Measurements from ENCODE around the gene MPEG1. TPM values are rescaled to one million over a fixed set of nuclear protein-coding genes. Genes with fewer than 3 reads are reported as not detected.

MPEG1 gene
- total RNA-seq, 1 experiment from 2014 or later = not detected

DNA sequence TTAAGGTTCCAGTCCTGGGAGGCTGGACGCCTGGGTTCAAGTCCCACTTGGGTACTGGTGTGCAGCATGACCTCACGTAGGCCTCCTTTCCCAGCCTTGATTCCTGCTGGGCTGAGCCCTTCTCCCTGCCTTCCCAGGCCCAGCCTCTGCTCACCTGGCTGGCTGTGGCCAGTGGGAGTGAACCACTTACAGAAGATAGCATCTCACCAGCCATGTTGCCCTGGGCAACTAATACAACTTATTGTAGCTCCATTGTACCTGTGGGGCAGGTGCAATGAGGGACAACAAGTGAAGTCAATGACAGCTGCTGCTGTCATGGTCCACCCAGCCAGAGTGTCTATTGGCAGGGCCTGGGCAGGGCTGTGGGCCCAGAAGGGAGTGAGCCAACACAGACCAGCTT, 48.4 kb upstream of the MPEG1 start:
- Histone ChIP-seq H3K27ac (ENCODE audit: low read length) (no peak overlapping the region), H3K4me1 (ENCODE audit: insufficient read depth, low read length) (no peaks in the 10 kb centered on the region), H4K20me1 (ENCODE audit: low read length) (no peaks in the 10 kb centered on the region), H3K9ac (ENCODE audit: low read length) (no peak overlapping the region), H3K9me2 (replicated peaks; ENCODE audit: low read length) (no peaks in the 10 kb centered on the region), H2AFZ (ENCODE audit: low read length) (no peak overlapping the region), H3K4me3 (ENCODE audit: low read length) (no peak overlapping the region), H3K79me2 (ENCODE audit: low read length) (no peaks in the 10 kb centered on the region), H3K4me2 (ENCODE audit: low read length) (no peak overlapping the region), H3K36me3 (ENCODE audit: low read depth, low read length) (no peaks in the 10 kb centered on the region), H3F3A (ENCODE audit: low read length, unreplicated experiment) (no peaks in the 10 kb centered on the region), H3K9me3 (ENCODE audit: low read length) (no peaks in the 10 kb centered on the region), H3K27me3 (ENCODE audit: low read length) (0 out of 2 replicates have a peak, but pooled peaks cover 4% of the 10 kb centered on the region)
- POLR2A ChIA-PET (ENCODE audit: unreplicated experiment) = interaction anchor here (0.6 kb wide), 1 partner anchor 12 kb away, joined by 3 read pairs; no protein-coding TSS in a partner anchor
- ATAC-seq (no peak), DNase-seq (no peak)
- TF ChIP-seq, protein P1, sequence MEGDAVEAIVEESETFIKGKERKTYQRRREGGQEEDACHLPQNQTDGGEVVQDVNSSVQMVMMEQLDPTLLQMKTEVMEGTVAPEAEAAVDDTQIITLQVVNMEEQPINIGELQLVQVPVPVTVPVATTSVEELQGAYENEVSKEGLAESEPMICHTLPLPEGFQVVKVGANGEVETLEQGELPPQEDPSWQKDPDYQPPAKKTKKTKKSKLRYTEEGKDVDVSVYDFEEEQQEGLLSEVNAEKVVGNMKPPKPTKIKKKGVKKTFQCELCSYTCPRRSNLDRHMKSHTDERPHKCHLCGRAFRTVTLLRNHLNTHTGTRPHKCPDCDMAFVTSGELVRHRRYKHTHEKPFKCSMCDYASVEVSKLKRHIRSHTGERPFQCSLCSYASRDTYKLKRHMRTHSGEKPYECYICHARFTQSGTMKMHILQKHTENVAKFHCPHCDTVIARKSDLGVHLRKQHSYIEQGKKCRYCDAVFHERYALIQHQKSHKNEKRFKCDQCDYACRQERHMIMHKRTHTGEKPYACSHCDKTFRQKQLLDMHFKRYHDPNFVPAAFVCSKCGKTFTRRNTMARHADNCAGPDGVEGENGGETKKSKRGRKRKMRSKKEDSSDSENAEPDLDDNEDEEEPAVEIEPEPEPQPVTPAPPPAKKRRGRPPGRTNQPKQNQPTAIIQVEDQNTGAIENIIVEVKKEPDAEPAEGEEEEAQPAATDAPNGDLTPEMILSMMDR (conservative IDR thresholded peaks at IDR 0.05; ENCODE audit: low read depth, low read length) = no peak
- no peak for TF ChIP-seq EZH2phosphoT487 (IDR thresholded peaks at IDR 0.05; ENCODE audit: borderline replicate concordance, low read length)
- TF ChIP-seq EZH2 (IDR thresholded peaks at IDR 0.05; ENCODE audit: low read length, unreplicated experiment) = no peak
- CTCF ChIA-PET = no interaction called here
- BruUV-seq (replicated peaks) = no TSS peak
- intact Hi-C loops (cut with micrococcal nuclease) = no loop called here

DNA sequence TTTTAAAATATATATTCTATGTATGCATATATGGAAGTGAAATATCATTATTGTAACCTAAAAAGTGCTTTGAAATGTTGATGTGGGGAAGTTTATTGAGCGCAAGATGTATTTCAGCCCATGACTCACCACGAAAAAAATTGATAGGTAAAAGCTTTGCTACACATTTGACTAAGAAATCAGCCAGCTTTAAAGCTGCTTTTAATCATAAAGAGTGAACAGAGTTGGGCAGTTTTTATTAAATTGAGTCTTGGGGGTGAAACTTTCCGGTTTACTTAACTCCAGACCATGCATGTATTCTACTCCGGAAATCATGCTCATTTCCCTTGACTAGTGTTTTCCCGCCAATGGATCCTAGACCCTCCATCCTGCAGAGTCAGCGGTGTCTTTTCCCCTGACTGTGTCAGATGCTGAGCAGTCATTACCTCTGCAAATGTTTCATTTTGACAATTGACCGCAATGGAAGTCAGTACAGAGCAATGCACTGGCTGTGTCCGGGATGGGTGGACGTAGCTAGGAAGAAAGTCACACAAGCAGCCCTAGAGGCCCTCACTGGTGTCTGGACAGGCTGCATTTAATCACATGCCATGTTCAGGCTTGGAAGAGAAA, 47.2 kb upstream of the MPEG1 start:
- TF ChIP-seq EZH2 (IDR thresholded peaks at IDR 0.05; ENCODE audit: low read length, unreplicated experiment) (no peak), EZH2phosphoT487 (IDR thresholded peaks at IDR 0.05; ENCODE audit: borderline replicate concordance, low read length) (no peak)
- TF ChIP-seq, protein P1 (conservative IDR thresholded peaks at IDR 0.05; ENCODE audit: low read depth, low read length) = no peak
- Histone ChIP-seq H3K9ac (ENCODE audit: low read length) (no peak overlapping the region), H3K27me3 (ENCODE audit: low read length) (0 out of 2 replicates have a peak, but pooled peaks cover 4% of the 10 kb centered on the region), H4K20me1 (ENCODE audit: low read length) (no peaks in the 10 kb centered on the region), H2AFZ (ENCODE audit: low read length) (no peak overlapping the region), H3K4me1 (ENCODE audit: insufficient read depth, low read length) (no peaks in the 10 kb centered on the region), H3K79me2 (ENCODE audit: low read length) (no peaks in the 10 kb centered on the region), H3K4me3 (ENCODE audit: low read length) (no peak overlapping the region), H3K9me2 (replicated peaks; ENCODE audit: low read length) (no peaks in the 10 kb centered on the region), H3K36me3 (ENCODE audit: low read depth, low read length) (no peaks in the 10 kb centered on the region), H3K9me3 (ENCODE audit: low read length) (no peaks in the 10 kb centered on the region), H3K4me2 (ENCODE audit: low read length) (no peak overlapping the region), H3K27ac (ENCODE audit: low read length) (no peak overlapping the region), H3F3A (ENCODE audit: low read length, unreplicated experiment) (no peaks in the 10 kb centered on the region)
- intact Hi-C loops (cut with micrococcal nuclease) = no loop called here
- CTCF ChIA-PET = no interaction called here
- DNase-seq (no peak), ATAC-seq (no peak)
- POLR2A ChIA-PET (ENCODE audit: unreplicated experiment) = no interaction called here
- no TSS peak for BruUV-seq (replicated peaks)

DNA sequence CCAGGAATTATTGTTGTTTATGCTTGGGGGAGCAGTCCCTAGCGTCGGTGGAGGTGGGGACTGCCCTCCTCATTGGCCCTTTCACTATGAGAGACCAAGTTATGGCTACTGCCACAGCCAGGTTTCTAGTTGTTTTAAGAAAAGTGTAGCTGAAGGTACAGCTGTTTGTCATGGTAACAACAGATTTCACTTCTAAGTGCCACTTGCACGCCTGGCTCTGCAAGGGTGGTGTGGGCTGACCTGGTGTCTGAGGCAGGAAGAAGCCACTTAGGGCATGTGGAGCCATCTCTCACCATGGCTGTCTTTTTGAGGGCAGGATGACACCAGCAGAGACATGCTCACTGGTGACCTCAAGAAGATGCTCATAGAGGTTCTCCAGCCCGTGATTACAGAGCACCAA, 46.3 kb upstream of the MPEG1 start:
- peaks cover 8% of the 10 kb centered on the region; the same call in 1 of the 2 replicates for H3K27me3 ChIP-seq (ENCODE audit: low read length)
- H2AFZ ChIP-seq (ENCODE audit: low read length) = no peak overlapping the region
- H3K79me2 ChIP-seq (ENCODE audit: low read length) = no peaks in the 10 kb centered on the region
- H3F3A ChIP-seq (ENCODE audit: low read length, unreplicated experiment) = no peaks in the 10 kb centered on the region
- H3K4me1 ChIP-seq (ENCODE audit: insufficient read depth, low read length) = no peaks in the 10 kb centered on the region
- no peak for DNase-seq
- ChIA-PET CTCF (no interaction called here), POLR2A (ENCODE audit: unreplicated experiment) (no interaction called here)
- BruUV-seq (replicated peaks) = no TSS peak
- H4K20me1 ChIP-seq (ENCODE audit: low read length) = no peaks in the 10 kb centered on the region
- H3K4me2 ChIP-seq (ENCODE audit: low read length) = no peak overlapping the region
- H3K27ac ChIP-seq (ENCODE audit: low read length) = no peak overlapping the region
- H3K36me3 ChIP-seq (ENCODE audit: low read depth, low read length) = no peaks in the 10 kb centered on the region
- no peak for ATAC-seq
- intact Hi-C loops (cut with micrococcal nuclease) = no loop called here
- no peaks in the 10 kb centered on the region for H3K9me3 ChIP-seq (ENCODE audit: low read length)
- H3K4me3 ChIP-seq (ENCODE audit: low read length) = no peak overlapping the region
- H3K9me2 ChIP-seq (replicated peaks; ENCODE audit: low read length) = no peaks in the 10 kb centered on the region
- H3K9ac ChIP-seq (ENCODE audit: low read length) = no peak overlapping the region
- no peak for TF ChIP-seq EZH2 (IDR thresholded peaks at IDR 0.05; ENCODE audit: low read length, unreplicated experiment)
- TF ChIP-seq EZH2phosphoT487 (IDR thresholded peaks at IDR 0.05; ENCODE audit: borderline replicate concordance, low read length) = no peak
- TF ChIP-seq, protein P1 (conservative IDR thresholded peaks at IDR 0.05; ENCODE audit: low read depth, low read length) = no peak

Measured in PC-3 (cell line).